GM23338 (cell line): ENCODE results near the gene GPR149. TPM values are rescaled to one million over a fixed set of nuclear protein-coding genes. Genes with fewer than 3 reads are reported as not detected.

Experiments
- ATAC-seq: fragments of 200-7000 bp; cut with Tn5 transposase; 3 replicates; pipeline ENCODE4 v1.9.1; 2020
- DNase-seq: peaks from one replicate; pipeline ENCODE4 v3.0.0-alpha.2; 2015; ENCODE audit warnings: low spot score
- H2AFZ ChIP-seq: fragments of 200-600 bp; sonication (generic); 2 replicates; pipeline ENCODE4 v1.8.0; 2016; ENCODE audit warnings: antibody characterized with exemption, mild to moderate bottlenecking, moderate library complexity
- H3F3A ChIP-seq: fragments of 200-600 bp; sonication (generic); replicated peaks from 2 replicates; pipeline ENCODE4 v1.8.0; 2017; ENCODE audit warnings: antibody characterized with exemption, mixed run types, low read depth
- H3K27ac ChIP-seq: fragments of 200-600 bp; sonication (generic); 2 replicates; pipeline ENCODE4 v1.6.1; 2016; ENCODE audit warnings: low read depth
- H3K27me3 ChIP-seq: fragments of 200-600 bp; sonication (generic); 2 replicates; pipeline ENCODE4 v1.8.0; 2016; ENCODE audit warnings: mild to moderate bottlenecking, mixed run types, moderate library complexity; ENCODE audit not compliant: insufficient read depth
- H3K36me3 ChIP-seq: fragments of 200-600 bp; sonication (generic); 2 replicates; pipeline ENCODE4 v1.8.0; 2016; ENCODE audit warnings: mild to moderate bottlenecking; ENCODE audit not compliant: insufficient read depth
- H3K4me1 ChIP-seq: fragments of 200-600 bp; sonication (generic); 2 replicates; pipeline ENCODE4 v1.8.0; 2016; ENCODE audit warnings: mild to moderate bottlenecking, moderate library complexity; ENCODE audit not compliant: insufficient read depth
- H3K4me2 ChIP-seq: fragments of 200-600 bp; sonication (generic); 2 replicates; pipeline ENCODE4 v1.7.1; 2017; ENCODE audit warnings: mixed run types
- H3K4me3 ChIP-seq: fragments of 200-600 bp; sonication (generic); 2 replicates; pipeline ENCODE4 v1.6.1; 2016; ENCODE audit warnings: mixed run types
- H3K79me2 ChIP-seq: fragments of 200-600 bp; sonication (generic); replicated peaks from 2 replicates; pipeline ENCODE4 v1.8.0; 2017; ENCODE audit warnings: mild to moderate bottlenecking; ENCODE audit not compliant: insufficient read depth
- H3K9me2 ChIP-seq: fragments of 200-600 bp; sonication (generic); 2 replicates; pipeline ENCODE4 v1.8.0; 2017; ENCODE audit not compliant: insufficient read depth
- H4K20me1 ChIP-seq: fragments of 200-600 bp; sonication (generic); replicated peaks from 2 replicates; pipeline ENCODE4 v1.8.0; 2017; ENCODE audit warnings: mild to moderate bottlenecking; ENCODE audit not compliant: insufficient read depth
- H3K27ac Mint-ChIP-seq: 2 replicates; pipeline ENCODE4 v1.8.0; 2020; ENCODE audit warnings: inconsistent platforms, mild to moderate bottlenecking, moderate library complexity, mixed read lengths
- H3K27me3 Mint-ChIP-seq: 3 replicates; pipeline ENCODE4 v1.8.0; 2022; ENCODE audit warnings: low read depth, mild to moderate bottlenecking, moderate library complexity, mixed read lengths, inconsistent platforms; ENCODE audit not compliant: insufficient read depth, poor library complexity
- H3K36me3 Mint-ChIP-seq: 3 replicates; pipeline ENCODE4 v1.8.0; 2021; ENCODE audit warnings: low read depth, mild to moderate bottlenecking, inconsistent platforms, moderate library complexity, mixed read lengths
- H3K4me1 Mint-ChIP-seq: 3 replicates; pipeline ENCODE4 v1.8.0; 2020; ENCODE audit warnings: mild to moderate bottlenecking, inconsistent platforms, mixed read lengths
- H3K4me3 Mint-ChIP-seq: 3 replicates; pipeline ENCODE4 v1.8.0; 2021; ENCODE audit warnings: moderate library complexity, mild to moderate bottlenecking, inconsistent platforms, mixed read lengths
- H3K9me3 Mint-ChIP-seq: 3 replicates; pipeline ENCODE4 v1.8.0; 2020; ENCODE audit warnings: moderate library complexity, mild to moderate bottlenecking, inconsistent platforms, mixed read lengths
- CREB1 ChIP-seq: fragments of 250-450 bp; sonication (Bioruptor Pico); IDR thresholded peaks from 2 replicates; pipeline ENCODE4 v1.5.0; 2020; ENCODE audit warnings: low read depth, mild to moderate bottlenecking, moderate library complexity
- CTCF ChIP-seq, 2 experiments: fragments of 200-600 bp in 1 of 2; sonication (generic) in 1 of 2; conservative IDR thresholded peaks; 2 replicates each; pipeline versions ENCODE4 v1.5.1 to v1.6.1; 2016 to 2017; ENCODE audit warnings: antibody characterized with exemption in 2 of 2, low read depth in 2 of 2, mild to moderate bottlenecking in 2 of 2, moderate library complexity in 1 of 2
- ETS1 ChIP-seq: IDR thresholded peaks from 2 replicates; pipeline ENCODE4 v1.6.1; 2016; ENCODE audit warnings: antibody characterized with exemption
- EZH2 ChIP-seq: fragments of 200-600 bp; sonication (generic); IDR thresholded peaks from one replicate; pipeline ENCODE4 v1.8.0; 2017; ENCODE audit warnings: antibody characterized with exemption, mild to moderate bottlenecking, low read depth; ENCODE audit not compliant: unreplicated experiment
- EZH2phosphoT487 ChIP-seq: fragments of 200-600 bp; sonication (generic); IDR thresholded peaks from one replicate; pipeline ENCODE4 v1.8.1; 2018; ENCODE audit warnings: antibody characterized with exemption; ENCODE audit not compliant: unreplicated experiment
- JUNB ChIP-seq: IDR thresholded peaks from one replicate; pipeline ENCODE4 v1.6.1; 2016; ENCODE audit warnings: antibody characterized with exemption; ENCODE audit not compliant: unreplicated experiment
- NANOG ChIP-seq: IDR thresholded peaks from 2 replicates; pipeline ENCODE4 v1.6.1; 2016; ENCODE audit warnings: antibody characterized with exemption, borderline replicate concordance
- POLR2AphosphoS5 ChIP-seq: IDR thresholded peaks from 2 replicates; pipeline ENCODE4 v1.6.1; 2016; ENCODE audit warnings: antibody characterized with exemption, low read depth
- REST ChIP-seq: IDR thresholded peaks from one replicate; pipeline ENCODE4 v1.6.1; 2018; ENCODE audit warnings: antibody characterized with exemption; ENCODE audit not compliant: unreplicated experiment
- STAT1 ChIP-seq: IDR thresholded peaks from one replicate; pipeline ENCODE4 v1.6.1; 2016; ENCODE audit warnings: antibody characterized with exemption; ENCODE audit not compliant: unreplicated experiment
- ZNF114 ChIP-seq: fragments of 250-450 bp; sonication (Bioruptor Pico); IDR thresholded peaks from 2 replicates; pipeline ENCODE4 v1.5.0; 2020; ENCODE audit warnings: mild to moderate bottlenecking, moderate library complexity
- ZNF331 ChIP-seq: fragments of 250-450 bp; sonication (Bioruptor Pico); IDR thresholded peaks from 2 replicates; pipeline ENCODE4 v1.5.0; 2020; ENCODE audit warnings: low read depth, mild to moderate bottlenecking, moderate library complexity
- ZNF462 ChIP-seq: fragments of 250-450 bp; sonication (Bioruptor Pico); IDR thresholded peaks from 2 replicates; pipeline ENCODE4 v1.5.0; 2020; ENCODE audit warnings: mild to moderate bottlenecking, moderate library complexity
- polyA plus RNA-seq: library from polyadenylated mRNA; unstranded; fragments of >200 nt; fragmentation: Nextera tagmentation; extraction: Ambion mirVana; gene quantifications from 2 replicates; pipeline ENCODE4 v1.2.1, GENCODE V29; 2016
- total RNA-seq: library from RNA; depleted of rRNA; stranded (reverse); fragments of >200 nt; shearing (Covaris generic); gene quantifications from 2 replicates; pipeline ENCODE4 v1.2.3, GENCODE V29; 2014

The GPR149 gene
- total and polyA plus RNA-seq, 2 experiments from 2014 or later = 0.11 to 0.21 TPM

GRCh38 chr3:154427685-154428285, 2.2 kb downstream of the GPR149 start:
- Mint-ChIP-seq H3K36me3 (no peaks in the 10 kb centered on the region), H3K4me1 (peaks cover 23% of the 10 kb centered on the region; the same call in 2 of the 3 replicates), H3K27ac (no peak overlapping the region), H3K9me3 (no peaks in the 10 kb centered on the region), H3K27me3 (peaks cover 30% of the 10 kb centered on the region), H3K4me3 (peak overlapping the region; percentile 83)
- TF ChIP-seq CTCF (conservative IDR thresholded peaks at IDR 0.05; ENCODE audit: low read depth in 2 of 2) (no peak; a peak in 1 of 4 replicates), JUNB (no peak), STAT1 (no peak), ZNF331 (CRISPR knock-in tag) (no peak), EZH2 (no peak), ETS1 (no peak), POLR2AphosphoS5 (no peak), REST (no peak), CREB1 (CRISPR knock-in tag) (no peak), EZH2phosphoT487 (no peak), NANOG (no peak), ZNF114 (no peak), ZNF462 (CRISPR knock-in tag) (no peak)
- Histone ChIP-seq H3F3A (no peaks in the 10 kb centered on the region), H3K27me3 (peaks cover 33% of the 10 kb centered on the region), H3K9me2 (no peaks in the 10 kb centered on the region), H3K36me3 (no peaks in the 10 kb centered on the region), H3K4me1 (peaks cover 27% of the 10 kb centered on the region), H3K27ac (no peak overlapping the region), H4K20me1 (no peaks in the 10 kb centered on the region), H3K4me2 (peak overlapping the region; percentile 97), H3K79me2 (no peaks in the 10 kb centered on the region), H3K4me3 (peak overlapping the region; percentile 81), H2AFZ (peak overlapping the region; percentile 98)
- ATAC-seq (peak; percentile 81), DNase-seq (peak; percentile 65)
